Measurements from ENCODE around the gene GRN. TPM values are rescaled to one million over a fixed set of nuclear protein-coding genes. Genes with fewer than 3 reads are reported as not detected.

GRN gene
- total and polyA plus RNA-seq, 2 of the 13 experiments (the other 11 are each of a cell fraction or from before 2014, with no cell fraction given): 86.6 to 143 TPM

DNA sequence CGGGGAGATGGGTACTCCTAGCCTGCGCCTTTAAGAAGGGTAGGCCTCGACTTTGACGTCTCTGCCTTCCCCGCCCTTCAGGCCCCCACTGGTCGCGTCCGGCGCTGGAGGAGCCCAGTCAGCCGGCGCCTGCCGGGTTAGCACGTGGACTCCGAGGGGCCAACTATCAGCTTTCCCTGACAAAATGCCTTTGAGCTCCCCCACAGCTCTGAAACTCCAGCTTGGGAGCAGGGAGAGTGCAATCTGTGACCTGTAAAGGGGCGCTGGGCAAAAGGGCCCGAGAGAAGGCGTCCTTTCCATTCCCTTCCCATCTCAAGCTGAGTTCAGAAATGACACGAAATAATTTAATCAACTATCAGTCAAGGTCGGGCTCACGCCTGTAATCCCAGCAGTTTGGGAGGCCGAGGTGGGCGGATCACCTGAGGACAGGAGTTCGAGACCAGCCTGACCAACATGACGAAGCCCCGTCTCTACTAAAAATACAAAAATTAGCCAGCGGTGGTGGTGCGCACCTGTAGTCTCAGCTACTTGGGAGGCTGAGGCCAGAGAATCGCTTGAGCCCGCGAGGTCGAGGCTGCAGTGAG, 18.1 kb upstream of the GRN start (continued):
- TF ChIP-seq ZNF274 (CRISPR knock-in tag; IDR thresholded peaks at IDR 0.05) (0 out of 2 replicates have a peak, but pooled peaks have one; percentile 24), ZNF362 (CRISPR knock-in tag; IDR thresholded peaks at IDR 0.05; ENCODE audit: borderline replicate concordance) (no peak), ZNF207 (IDR thresholded peaks at IDR 0.05; ENCODE audit: borderline replicate concordance) (no peak), ZNF3 (CRISPR knock-in tag; IDR thresholded peaks at IDR 0.05) (no peak), ZNF44 (CRISPR knock-in tag; IDR thresholded peaks at IDR 0.05) (no peak), ZFP90 (CRISPR knock-in tag; IDR thresholded peaks at IDR 0.05; ENCODE audit: borderline replicate concordance) (0 out of 2 replicates have a peak, but pooled peaks have one; percentile 43), ZNF660 (CRISPR knock-in tag; IDR thresholded peaks at IDR 0.05; ENCODE audit: borderline replicate concordance, low read depth) (no peak), ZNF770 (CRISPR knock-in tag; IDR thresholded peaks at IDR 0.05) (peak; percentile 45; the same call in 1 of the 2 replicates), ZNF510 (CRISPR knock-in tag; IDR thresholded peaks at IDR 0.05; ENCODE audit: low read depth) (no peak), SNRNP70 (IDR thresholded peaks at IDR 0.05; ENCODE audit: low read depth, low read length) (no peak), ZMYM3 (CRISPR knock-in tag; IDR thresholded peaks at IDR 0.05) (peak; percentile 91), U2AF1 (optimal IDR thresholded peaks at IDR 0.05; ENCODE audit: low read depth, low read length) (no peak), NCOR1 (IDR thresholded peaks at IDR 0.05; ENCODE audit: borderline replicate concordance, low read length) (no peak), SRSF1 (optimal IDR thresholded peaks at IDR 0.05; ENCODE audit: low read depth, low read length) (peak; percentile 48), BCLAF1 (IDR thresholded peaks at IDR 0.05) (no peak), HDAC1 (CRISPR knock-in tag; IDR thresholded peaks at IDR 0.05) (peak; percentile 83), ZNF496 (CRISPR knock-in tag; IDR thresholded peaks at IDR 0.05; ENCODE audit: insufficient replicate concordance) (no peak), JUN (CRISPR knock-in tag; IDR thresholded peaks at IDR 0.05) (no peak), ZNF329 (CRISPR knock-in tag; IDR thresholded peaks at IDR 0.05; ENCODE audit: low read depth) (no peak)
- TF ChIP-seq, protein P1, sequence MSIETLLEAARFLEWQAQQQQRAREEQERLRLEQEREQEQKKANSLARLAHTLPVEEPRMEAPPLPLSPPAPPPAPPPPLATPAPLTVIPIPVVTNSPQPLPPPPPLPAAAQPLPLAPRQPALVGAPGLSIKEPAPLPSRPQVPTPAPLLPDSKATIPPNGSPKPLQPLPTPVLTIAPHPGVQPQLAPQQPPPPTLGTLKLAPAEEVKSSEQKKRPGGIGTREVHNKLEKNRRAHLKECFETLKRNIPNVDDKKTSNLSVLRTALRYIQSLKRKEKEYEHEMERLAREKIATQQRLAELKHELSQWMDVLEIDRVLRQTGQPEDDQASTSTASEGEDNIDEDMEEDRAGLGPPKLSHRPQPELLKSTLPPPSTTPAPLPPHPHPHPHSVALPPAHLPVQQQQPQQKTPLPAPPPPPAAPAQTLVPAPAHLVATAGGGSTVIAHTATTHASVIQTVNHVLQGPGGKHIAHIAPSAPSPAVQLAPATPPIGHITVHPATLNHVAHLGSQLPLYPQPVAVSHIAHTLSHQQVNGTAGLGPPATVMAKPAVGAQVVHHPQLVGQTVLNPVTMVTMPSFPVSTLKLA (IDR thresholded peaks at IDR 0.05): peak; percentile 86
- TF ChIP-seq, protein P2, sequence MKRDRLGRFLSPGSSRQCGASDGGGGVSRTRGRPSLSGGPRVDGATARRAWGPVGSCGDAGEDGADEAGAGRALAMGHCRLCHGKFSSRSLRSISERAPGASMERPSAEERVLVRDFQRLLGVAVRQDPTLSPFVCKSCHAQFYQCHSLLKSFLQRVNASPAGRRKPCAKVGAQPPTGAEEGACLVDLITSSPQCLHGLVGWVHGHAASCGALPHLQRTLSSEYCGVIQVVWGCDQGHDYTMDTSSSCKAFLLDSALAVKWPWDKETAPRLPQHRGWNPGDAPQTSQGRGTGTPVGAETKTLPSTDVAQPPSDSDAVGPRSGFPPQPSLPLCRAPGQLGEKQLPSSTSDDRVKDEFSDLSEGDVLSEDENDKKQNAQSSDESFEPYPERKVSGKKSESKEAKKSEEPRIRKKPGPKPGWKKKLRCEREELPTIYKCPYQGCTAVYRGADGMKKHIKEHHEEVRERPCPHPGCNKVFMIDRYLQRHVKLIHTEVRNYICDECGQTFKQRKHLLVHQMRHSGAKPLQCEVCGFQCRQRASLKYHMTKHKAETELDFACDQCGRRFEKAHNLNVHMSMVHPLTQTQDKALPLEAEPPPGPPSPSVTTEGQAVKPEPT (CRISPR knock-in tag; IDR thresholded peaks at IDR 0.05; ENCODE audit: low read depth): no peak
